GM10266 (cell line): ENCODE data around the gene ZNF200.
"Not testable (repeated sequence)": the region's sequence is repeated elsewhere in the genome, so short reads cannot be mapped to it uniquely, and the experiment has no call there.

Source experiments
- DNase-seq: peaks from one replicate; pipeline ENCODE4 v3.0.0; 2012; ENCODE audit errors: extremely low spot score
- TF ChIP-seq, protein P1 (sequence below): IDR thresholded peaks from 2 replicates; pipeline ENCODE4 v1.5.1; 2012; ENCODE audit warnings: mild to moderate bottlenecking, low read depth; ENCODE audit not compliant: control insufficient read depth, insufficient read depth; ENCODE audit errors: missing control alignments

Gene ZNF200

DNA sequence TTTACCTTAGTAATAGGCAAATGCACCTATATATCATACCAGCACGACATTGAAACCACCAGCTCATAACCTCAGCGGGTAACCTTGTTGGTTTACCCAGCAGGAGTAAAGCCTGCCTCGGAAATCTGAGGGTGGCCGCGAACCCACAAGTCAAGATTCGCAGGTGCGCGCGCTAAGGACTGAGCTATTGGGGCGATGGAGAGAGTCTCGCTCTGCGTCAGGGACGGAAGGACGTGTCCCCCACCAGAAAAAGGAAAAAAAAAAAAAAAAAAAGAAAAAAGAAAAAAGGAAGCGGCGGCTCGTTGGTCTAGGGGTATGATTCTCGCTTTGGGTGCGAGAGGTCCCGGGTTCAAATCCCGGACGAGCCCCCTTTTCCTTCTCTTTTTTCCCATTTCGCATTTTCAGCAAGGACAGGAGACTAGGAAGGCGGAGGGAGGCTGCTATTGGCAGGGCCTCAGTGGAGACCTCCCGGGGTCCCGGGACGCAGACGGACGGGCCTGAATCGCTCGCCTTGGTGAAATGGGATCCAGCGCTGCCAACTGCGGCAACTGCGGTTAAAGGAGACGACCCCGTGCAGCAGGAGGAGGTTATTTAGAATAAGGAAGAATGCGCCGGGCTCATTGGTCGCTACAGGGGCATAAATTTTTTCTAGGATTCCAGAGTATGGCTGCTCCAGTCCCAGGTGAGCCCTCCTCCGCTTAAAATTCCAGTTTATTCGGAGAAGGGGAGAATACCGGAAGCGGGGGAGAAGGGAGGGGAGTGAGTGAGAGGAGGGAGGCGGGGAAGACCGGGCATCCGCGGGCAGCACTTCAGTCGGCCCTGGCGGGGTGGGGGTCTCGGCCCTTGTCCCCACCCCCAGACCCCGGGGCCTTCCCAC is 46.9 kb downstream of the ZNF200 start, which contains the start of gene OR1F1:
TSS of gene OR1F1 (plus strand) at position 407 of the 877 bp plus-strand sequence.
- TF ChIP-seq, protein P1, sequence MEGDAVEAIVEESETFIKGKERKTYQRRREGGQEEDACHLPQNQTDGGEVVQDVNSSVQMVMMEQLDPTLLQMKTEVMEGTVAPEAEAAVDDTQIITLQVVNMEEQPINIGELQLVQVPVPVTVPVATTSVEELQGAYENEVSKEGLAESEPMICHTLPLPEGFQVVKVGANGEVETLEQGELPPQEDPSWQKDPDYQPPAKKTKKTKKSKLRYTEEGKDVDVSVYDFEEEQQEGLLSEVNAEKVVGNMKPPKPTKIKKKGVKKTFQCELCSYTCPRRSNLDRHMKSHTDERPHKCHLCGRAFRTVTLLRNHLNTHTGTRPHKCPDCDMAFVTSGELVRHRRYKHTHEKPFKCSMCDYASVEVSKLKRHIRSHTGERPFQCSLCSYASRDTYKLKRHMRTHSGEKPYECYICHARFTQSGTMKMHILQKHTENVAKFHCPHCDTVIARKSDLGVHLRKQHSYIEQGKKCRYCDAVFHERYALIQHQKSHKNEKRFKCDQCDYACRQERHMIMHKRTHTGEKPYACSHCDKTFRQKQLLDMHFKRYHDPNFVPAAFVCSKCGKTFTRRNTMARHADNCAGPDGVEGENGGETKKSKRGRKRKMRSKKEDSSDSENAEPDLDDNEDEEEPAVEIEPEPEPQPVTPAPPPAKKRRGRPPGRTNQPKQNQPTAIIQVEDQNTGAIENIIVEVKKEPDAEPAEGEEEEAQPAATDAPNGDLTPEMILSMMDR = no peak
- peak; percentile 75 for DNase-seq

DNA sequence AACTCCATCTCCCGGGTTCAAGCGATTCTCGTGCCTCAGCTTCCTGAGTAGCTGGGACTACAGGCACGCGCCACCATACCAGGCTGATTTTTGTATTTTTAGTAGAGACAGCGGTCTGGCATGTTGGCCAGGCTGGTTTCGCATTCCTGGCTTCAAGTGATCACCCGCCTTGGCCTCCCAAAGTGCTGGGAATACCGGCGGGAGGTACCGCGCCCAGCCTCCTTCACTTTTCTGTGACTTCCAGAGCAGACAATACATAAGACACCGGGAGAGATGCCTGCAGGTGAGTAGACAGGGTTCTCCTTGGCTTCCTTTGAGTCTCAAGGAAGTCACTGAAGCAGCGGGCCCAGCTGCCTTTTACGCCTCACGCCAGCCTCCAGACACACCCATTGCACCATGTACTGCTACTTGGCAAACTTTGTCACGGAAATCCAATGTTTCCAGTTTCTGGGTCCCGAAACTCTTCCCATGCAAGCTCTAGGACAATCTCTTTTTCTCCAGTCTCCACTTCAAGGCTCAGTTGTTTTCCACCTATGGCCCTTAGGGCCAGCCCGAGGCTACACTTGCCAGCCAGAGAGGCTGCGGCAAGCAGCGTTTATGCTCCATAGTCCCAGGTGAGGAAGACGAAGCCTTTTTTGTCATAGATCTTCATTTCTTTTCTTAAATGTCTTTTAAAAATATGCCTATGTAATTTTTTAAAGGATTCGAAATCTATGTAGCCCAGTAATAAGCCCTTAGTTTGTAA is 47.8 kb downstream of the ZNF200 start:
- TF ChIP-seq, protein P1 = no peak
- no peak for DNase-seq

DNA sequence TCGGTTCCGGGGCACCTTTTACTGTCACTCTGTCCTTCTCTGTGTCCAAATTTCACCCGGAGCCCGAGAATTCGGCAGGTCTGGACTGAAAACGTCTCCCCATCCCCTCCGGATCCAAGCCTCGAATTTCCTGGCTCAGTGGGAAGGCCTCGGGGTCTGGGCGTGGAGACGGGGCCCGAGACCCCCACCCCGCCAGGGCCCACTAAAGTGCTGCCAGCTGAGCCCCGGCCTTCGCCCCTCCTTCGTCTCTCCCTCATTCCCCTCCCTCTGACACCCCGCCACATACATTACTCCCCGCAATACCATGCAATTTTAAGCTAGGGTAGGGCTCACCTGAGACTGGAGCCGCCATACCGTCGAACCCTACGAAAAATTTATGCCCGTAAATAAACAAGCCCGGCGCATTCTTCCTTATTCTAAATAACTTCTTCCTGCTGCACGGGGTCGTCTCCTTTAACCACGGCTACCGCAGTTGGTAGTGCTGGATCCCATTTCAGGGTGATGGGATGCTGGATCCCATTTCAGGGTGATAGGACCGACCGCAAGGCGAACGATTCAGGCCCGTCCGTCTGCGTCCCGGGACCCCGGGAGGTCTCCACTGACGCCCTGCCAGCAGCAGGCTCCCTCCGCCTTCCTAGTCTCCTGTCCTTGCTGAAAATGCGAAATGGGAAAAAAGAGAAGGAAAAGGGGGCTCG is 51.4 kb downstream of the ZNF200 start:
- TF ChIP-seq, protein P1 = no peak
- DNase-seq = no peak

DNA sequence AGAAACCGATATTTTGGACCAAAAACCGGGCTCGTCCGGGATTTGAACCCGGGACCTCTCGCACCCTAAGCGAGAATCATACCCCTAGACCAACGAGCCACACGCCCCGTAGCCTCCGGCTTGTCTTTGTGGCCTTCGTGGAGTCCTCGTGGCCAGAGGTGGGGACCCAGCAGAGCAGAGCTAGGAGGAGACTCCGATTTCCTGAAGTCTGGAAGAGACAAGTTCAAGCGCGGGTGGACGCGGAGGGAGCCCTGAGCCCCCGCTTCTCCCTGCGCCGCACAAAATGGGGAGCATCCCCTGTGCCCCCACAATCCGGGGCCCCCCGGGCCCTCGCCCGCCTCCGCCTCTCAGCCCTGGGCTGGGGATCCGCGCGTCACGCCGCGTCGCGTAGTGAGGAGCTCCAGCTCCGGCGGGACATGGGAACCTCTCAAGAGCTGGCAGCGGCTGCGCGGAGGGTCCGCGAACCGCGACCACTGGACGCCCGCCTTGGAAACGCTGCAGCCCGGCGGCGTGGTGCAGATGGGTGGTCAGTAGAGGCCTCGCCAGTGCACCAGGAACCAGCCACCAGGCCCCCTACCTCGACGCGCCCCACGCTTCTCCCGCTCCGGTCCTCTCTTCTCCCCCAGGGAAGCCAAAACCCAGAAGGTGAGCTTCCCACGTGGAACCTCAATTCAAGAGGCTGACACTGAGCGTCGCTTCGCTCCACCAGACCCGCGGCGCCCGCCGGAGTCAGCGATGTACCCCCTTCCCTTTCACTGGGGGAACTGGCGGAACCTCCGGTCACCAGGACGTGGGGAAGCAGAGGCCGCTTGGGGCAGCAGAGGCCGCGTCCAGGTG is 52.1 kb downstream of the ZNF200 start:
- TF ChIP-seq, protein P1 = no peak
- no peak for DNase-seq

DNA sequence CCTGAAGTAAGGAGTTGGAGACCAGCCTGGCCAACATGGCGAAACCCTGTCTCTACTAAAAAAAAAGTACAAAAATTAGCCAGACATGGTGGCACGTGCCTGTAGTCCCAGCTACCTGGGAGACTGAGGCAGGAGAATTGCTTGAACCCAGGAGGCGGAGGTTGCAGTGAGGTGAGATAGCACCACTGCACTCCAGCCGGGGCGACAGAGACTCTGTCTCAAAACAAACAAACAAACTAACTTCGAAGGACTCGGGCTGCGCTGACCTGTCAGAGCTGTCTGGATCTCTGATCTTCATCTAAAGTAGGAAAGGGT is 52.7 kb downstream of the ZNF200 start:
- DNase-seq = not testable (repeated sequence)

DNA sequence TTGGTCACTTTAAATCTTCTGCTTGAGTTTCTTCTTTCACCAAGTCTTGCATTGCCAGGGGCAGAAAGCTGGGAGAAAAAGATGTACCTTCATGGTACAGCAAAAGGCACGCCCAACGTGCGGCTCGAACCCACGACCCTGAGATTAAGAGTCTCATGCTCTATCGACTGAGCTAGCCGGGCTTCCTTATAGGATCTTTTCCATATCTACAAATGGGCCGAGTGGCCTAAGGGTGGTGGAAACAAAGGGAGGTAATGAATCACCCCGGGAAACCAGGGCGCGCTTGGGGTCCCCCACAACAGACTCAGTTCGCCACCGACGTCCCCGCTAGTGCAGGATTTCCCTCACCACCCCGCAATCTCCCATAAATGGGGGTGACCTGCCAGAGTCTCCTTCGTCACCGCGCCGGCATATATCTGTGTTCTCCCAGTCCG is 54.5 kb downstream of the ZNF200 start:
- TF ChIP-seq, protein P1 = no peak
- no peak for DNase-seq

DNA sequence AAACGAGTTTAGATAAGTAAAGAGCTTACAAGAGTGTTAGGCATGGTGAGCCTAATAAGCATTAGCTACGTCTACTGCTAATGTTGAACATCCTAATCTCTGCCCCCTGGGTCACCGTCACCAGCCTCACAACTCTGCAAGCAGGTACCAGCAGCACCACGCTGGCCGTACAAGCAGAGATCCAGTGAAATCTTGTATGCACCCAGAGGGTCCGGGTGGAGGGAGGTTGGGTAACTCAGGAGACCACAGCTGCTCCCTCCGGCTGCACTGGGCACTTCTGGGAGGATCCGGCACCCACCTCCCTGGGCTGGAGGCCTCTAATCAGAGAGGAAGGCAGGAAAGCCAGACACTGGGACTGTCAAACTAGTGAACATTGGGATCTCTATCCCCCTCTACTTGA is 55.3 kb downstream of the ZNF200 start:
- TF ChIP-seq, protein P1 = no peak
- no peak for DNase-seq
